Panc1 (cell line): Measurements from ENCODE around the gene CCDC102A. TPM values are rescaled to one million over a fixed set of nuclear protein-coding genes. Genes with fewer than 3 reads are reported as not detected.

Experiments used
- ATAC-seq: fragments of 200-7000 bp; cut with Tn5 transposase; 2 replicates; pipeline ENCODE4 v1.9.1; 2020; ENCODE audit warnings: mild to moderate bottlenecking, moderate library complexity
- Bru-seq: library from RNA; stranded (reverse); fragments of 400-500 nt; gene quantifications from one replicate; lab custom pipeline; 2021; lab: Mats Ljungman, UMichigan
- BruChase-seq, 2 experiments: library from RNA; stranded (reverse); fragments of 400-500 nt; gene quantifications; one replicate each; lab custom pipeline; 2021; lab: Mats Ljungman, UMichigan
- BruUV-seq: library from RNA; stranded (reverse); fragments of 400-500 nt; replicated peaks from 2 replicates; lab custom pipeline; 2021; lab: Mats Ljungman, UMichigan
- CTCF ChIA-PET: fragments of 300-600 bp; sonication (Branson Sonifier 250); formaldehyde crosslinking; loops from one replicate; lab custom pipeline; 2022; ENCODE audit warnings: antibody characterized with exemption; lab: Charles Lee
- POLR2A ChIA-PET: fragments of 300-600 bp; sonication (Branson Sonifier 250); formaldehyde crosslinking; loops from one replicate; lab custom pipeline; 2022; ENCODE audit warnings: antibody characterized with exemption; lab: Charles Lee
- DNase-seq: peaks from one replicate; pipeline ENCODE4 v3.0.0-alpha.2; 2010; ENCODE audit warnings: low read depth, low spot score
- H3K27ac ChIP-seq: 2 replicates; pipeline ENCODE4 v1.5.1; 2011; ENCODE audit warnings: mild to moderate bottlenecking, low read length, inconsistent platforms
- H3K27me3 ChIP-seq: fragments of 200-500 bp; sonication (Bioruptor generic); 2 replicates; pipeline ENCODE4 v1.6.0; 2014; ENCODE audit warnings: low read length, inconsistent platforms; ENCODE audit not compliant: control insufficient read depth, insufficient read depth
- H3K36me3 ChIP-seq: fragments of 200-500 bp; sonication (Bioruptor generic); 2 replicates; pipeline ENCODE4 v1.5.1; 2014; ENCODE audit warnings: inconsistent platforms, mild to moderate bottlenecking, low read length, moderate library complexity; ENCODE audit not compliant: control insufficient read depth, insufficient read depth
- H3K4me1 ChIP-seq: 2 replicates; pipeline ENCODE4 v1.5.1; 2011; ENCODE audit warnings: inconsistent platforms, mild to moderate bottlenecking, low read length, moderate library complexity; ENCODE audit not compliant: control insufficient read depth, insufficient read depth
- H3K4me3 ChIP-seq, 2 experiments: 2 replicates each; pipeline ENCODE4 v1.5.1; 2011 to 2012; ENCODE audit warnings: low read depth in 2 of 2, low read length in 2 of 2, mild to moderate bottlenecking in 2 of 2, inconsistent platforms in 1 of 2, moderate library complexity in 1 of 2
- H3K9me3 ChIP-seq: fragments of 200-500 bp; sonication (Bioruptor generic); 2 replicates; pipeline ENCODE4 v1.5.1; 2014; ENCODE audit warnings: low read depth, mild to moderate bottlenecking, inconsistent platforms, low read length, moderate library complexity; ENCODE audit not compliant: control insufficient read depth, insufficient read depth
- CTCF ChIP-seq: fragments of 450-650 bp; IDR thresholded peaks from 2 replicates; pipeline ENCODE4 v1.5.1; 2017; ENCODE audit warnings: mild to moderate bottlenecking
- POLR2AphosphoS5 ChIP-seq: IDR thresholded peaks from 2 replicates; pipeline ENCODE4 v1.6.1; 2012; ENCODE audit warnings: mild to moderate bottlenecking, low read depth, low read length, moderate library complexity
- REST ChIP-seq, 2 experiments: IDR thresholded peaks; 2 replicates each; pipeline ENCODE4 v1.6.1; 2011 to 2012; ENCODE audit warnings: low read depth in 2 of 2, control low read depth in 1 of 2, low read length in 1 of 2, mild to moderate bottlenecking in 1 of 2, moderate library complexity in 1 of 2; ENCODE audit not compliant: insufficient read depth in 1 of 2
- SIN3A ChIP-seq: IDR thresholded peaks from 2 replicates; pipeline ENCODE4 v1.6.1; 2012; ENCODE audit warnings: low read depth, mild to moderate bottlenecking, low read length, moderate library complexity, borderline replicate concordance; ENCODE audit not compliant: insufficient read depth
- TCF7L2 ChIP-seq: IDR thresholded peaks from 2 replicates; pipeline ENCODE4 v1.6.1; 2011; ENCODE audit warnings: mild to moderate bottlenecking, low read depth, low read length, inconsistent platforms
- in situ Hi-C: cut with HindIII; loops from 2 replicates; pipeline ENCODE4 v1.10.0; 2016; ENCODE audit warnings: low sequenced_read_pairs, low pct_unique_long_range_greater_than_20kb
- intact Hi-C: fragments of 100-400 bp; cut with micrococcal nuclease; formaldehyde crosslinking; loops from one replicate; pipeline ENCODE4 v1.10.0; 2022; ENCODE audit not compliant: unreplicated experiment
- long read RNA-seq: library from polyadenylated mRNA; unstranded; transcript quantifications from one replicate; pipeline ENCODE4 v2.0.0, GENCODE V29; 2021; ENCODE audit not compliant: unreplicated experiment
- polyA plus RNA-seq: library from polyadenylated mRNA; unstranded; fragments of >200 nt; gene quantifications from one replicate; pipeline ENCODE4 v1.2.1, GENCODE V29; 2012; ENCODE audit warnings: missing spikeins; ENCODE audit not compliant: insufficient read length
- total RNA-seq: library from RNA; stranded (reverse); gene quantifications from one replicate; pipeline ENCODE4 v1.2.1, GENCODE V29; 2021; ENCODE audit not compliant: unreplicated experiment

Gene CCDC102A
- total RNA-seq: 12.9 TPM
- polyA plus RNA-seq: 22.7 TPM
- percentile 48 among the genes with signal in this experiment for Bru-seq, nascent RNA
- percentile 49 among the genes with signal in this experiment for BruChase-seq, experiment 1, labeled RNA remaining after a 2-hour chase
- percentile 49 among the genes with signal in this experiment for BruChase-seq, experiment 2, labeled RNA remaining after a 6-hour chase
- long read RNA-seq, transcript CCDC102A-201 (9 exons, 2,463 nt): major isoform, 43 of 69 reads
- long read RNA-seq, partial matches to known transcripts: 15 of 69 reads
- long read RNA-seq, other reads (novel, unspliced or antisense): 11 of 69 reads

- no peaks in the 10 kb centered on the region for H3K27me3 ChIP-seq
- H3K36me3 ChIP-seq: no peaks in the 10 kb centered on the region
- intact Hi-C loops: no loop called here
- H3K9me3 ChIP-seq: no peaks in the 10 kb centered on the region
- no TSS peak for BruUV-seq
- peak within 1 kb of the TSS; percentile 80 for H3K27ac ChIP-seq
- TF ChIP-seq POLR2AphosphoS5: no peak
- TF ChIP-seq CTCF: no peak
- TF ChIP-seq REST (IDR thresholded peaks at IDR 0.05; ENCODE audit: insufficient read depth in 1 of 2, low read depth in 2 of 2, low read length in 1 of 2): no peak
- no peak for TF ChIP-seq SIN3A
- no peak for TF ChIP-seq TCF7L2
- POLR2A ChIA-PET: no interaction called here
- DNase-seq: no peak
- peaks cover 12% of the 10 kb centered on the region for H3K4me1 ChIP-seq
- CTCF ChIA-PET: no interaction called here
- in situ Hi-C loops: no loop called here
- ATAC-seq: peak; percentile 70
- H3K4me3 ChIP-seq: peak within 1 kb of the TSS; percentile 64 to 65
These were observed at the start of gene CCDC102A for GRCh38 chr16:57536306-57537193. TSS of gene CCDC102A (minus strand) at chr16:57536571. CDS start at chr16:57529177, 7,394 bp downstream.

- H3K9me3 ChIP-seq: no peaks in the 10 kb centered on the region
- no peak overlapping the region for H3K4me3 ChIP-seq
- no peak for TF ChIP-seq TCF7L2
- TF ChIP-seq REST (IDR thresholded peaks at IDR 0.05; ENCODE audit: insufficient read depth in 1 of 2, low read depth in 2 of 2, low read length in 1 of 2): no peak
- no peak for TF ChIP-seq SIN3A
- no peak for TF ChIP-seq CTCF
- no peak for TF ChIP-seq POLR2AphosphoS5
- ChIA-PET CTCF (no interaction called here), POLR2A (no interaction called here)
- DNase-seq (no peak), ATAC-seq (no peak)
- intact Hi-C loops: no loop called here
- no peaks in the 10 kb centered on the region for H3K4me1 ChIP-seq
- H3K27ac ChIP-seq: no peak overlapping the region
- H3K27me3 ChIP-seq: no peaks in the 10 kb centered on the region
- no TSS peak for BruUV-seq
- H3K36me3 ChIP-seq: no peaks in the 10 kb centered on the region
- in situ Hi-C loops: no loop called here
These were observed 48.8 kb upstream of the CCDC102A start for GRCh38 chr16:57585051-57585687.
